ENCODE data around the gene GZMM.

GRCh38 chr19:590396-590745, 46.5 kb downstream of the GZMM start:
- TF ChIP-seq GATA2 (CRISPR knock-in tag; IDR thresholded peaks at IDR 0.05) (no peak), CTCF (IDR thresholded peaks at IDR 0.05) (no peak), USF1 (IDR thresholded peaks at IDR 0.05; ENCODE audit: borderline replicate concordance, low read depth) (no peak), TEAD4 (IDR thresholded peaks at IDR 0.05; ENCODE audit: borderline replicate concordance, insufficient read depth) (no peak), REST (IDR thresholded peaks at IDR 0.05; ENCODE audit: low read depth, low read length) (no peak; the same call in 1 of the 2 replicates), NFIC (IDR thresholded peaks at IDR 0.05; ENCODE audit: borderline replicate concordance) (no peak), JUND (IDR thresholded peaks at IDR 0.05) (no peak), RAD21 (IDR thresholded peaks at IDR 0.05; ENCODE audit: low read length) (no peak), IRF3 (IDR thresholded peaks at IDR 0.05; ENCODE audit: low read depth, low read length) (no peak), RFX5 (IDR thresholded peaks at IDR 0.05; ENCODE audit: low read length) (no peak)
